B cell (primary cell): ENCODE results near the gene COG1. TPM values are rescaled to one million over a fixed set of nuclear protein-coding genes. Genes with fewer than 3 reads are reported as not detected.

ENCODE experiments used
- ATAC-seq: fragments of 200-7000 bp; cut with Tn5 transposase; one replicate; pipeline ENCODE4 v1.10.0; 2021; ENCODE audit warnings: low read depth, mild to moderate bottlenecking, moderate number of reproducible peaks, moderate library complexity
- CTCF ChIA-PET: fragments of 350-600 bp; sonication (Branson Sonifier 250); formaldehyde crosslinking; loops from one replicate; lab custom pipeline; 2021; ENCODE audit warnings: antibody characterized with exemption, inconsistent platforms; lab: Charles Lee
- POLR2A ChIA-PET: fragments of 350-600 bp; sonication (Branson Sonifier 250); formaldehyde crosslinking; loops from one replicate; lab custom pipeline; 2021; ENCODE audit warnings: antibody characterized with exemption; lab: Charles Lee
- DNase-seq: peaks from one replicate; pipeline ENCODE4 v3.0.0; 2013
- H2AFZ ChIP-seq: 2 replicates; pipeline ENCODE4 v1.6.1; 2012; ENCODE audit warnings: mild to moderate bottlenecking, low read depth, low read length; ENCODE audit not compliant: insufficient read depth, poor library complexity, severe bottlenecking
- H3K27ac ChIP-seq, 2 donors: 1 replicate in 1 of 2; 2 replicates in 1 of 2; pipeline ENCODE4 v1.5.1; 2012 to 2013; ENCODE audit warnings: low read length in 2 of 2, mild to moderate bottlenecking in 2 of 2, moderate library complexity in 1 of 2
- H3K27me3 ChIP-seq, 4 experiments: fragments of 200-600 bp in 1 of 4; sonication (generic) in 1 of 4; replicated peaks in 1 of 4; 1 replicate in 2 of 4; 2 replicates in 2 of 4; pipeline versions ENCODE4 v1.6.1 to v1.7.0; 2013 to 2016; ENCODE audit warnings: low read length in 3 of 4, mild to moderate bottlenecking in 2 of 4, mixed read lengths in 1 of 4, moderate library complexity in 1 of 4; ENCODE audit not compliant: insufficient read depth in 4 of 4, control insufficient read depth in 3 of 4; ENCODE audit errors: control extremely low read depth in 1 of 4
- H3K36me3 ChIP-seq, 2 experiments: replicated peaks in 1 of 2; 1 replicate in 1 of 2; 2 replicates in 1 of 2; pipeline versions ENCODE4 v1.6.1 to v1.7.1; 2013; ENCODE audit warnings: low read length in 1 of 2; ENCODE audit not compliant: insufficient read depth in 2 of 2, control insufficient read depth in 1 of 2; ENCODE audit errors: control extremely low read depth in 1 of 2, extremely low read depth in 1 of 2
- H3K4me1 ChIP-seq, 2 donors: fragments of 200-600 bp in 1 of 2; sonication (generic) in 1 of 2; 1 replicate in 1 of 2; 2 replicates in 1 of 2; pipeline versions ENCODE4 v1.5.1 to v1.6.1; 2013 to 2017; ENCODE audit warnings: low read length in 2 of 2; ENCODE audit not compliant: control insufficient read depth in 2 of 2, insufficient read depth in 2 of 2
- H3K4me2 ChIP-seq: replicated peaks from 2 replicates; pipeline ENCODE3; 2012; ENCODE audit warnings: mild to moderate bottlenecking, low read depth, low read length; ENCODE audit not compliant: poor library complexity, severe bottlenecking
- H3K4me3 ChIP-seq, 5 experiments: fragments of 200-600 bp in 1 of 5; sonication (generic) in 1 of 5; 1 replicate in 3 of 5; 2 replicates in 2 of 5; pipeline versions ENCODE4 v1.5.1 to v1.7.0; 2011 to 2016; ENCODE audit warnings: low read length in 4 of 5, mild to moderate bottlenecking in 4 of 5, low read depth in 2 of 5, control low read depth in 1 of 5, moderate library complexity in 1 of 5; ENCODE audit not compliant: insufficient read depth in 1 of 5; ENCODE audit errors: control extremely low read depth in 1 of 5, extremely low read depth in 1 of 5
- H3K79me2 ChIP-seq: fragments of 200-600 bp; sonication (generic); one replicate; pipeline ENCODE4 v1.6.0; 2016; ENCODE audit warnings: low read length; ENCODE audit not compliant: control insufficient read depth, insufficient read depth
- H3K9ac ChIP-seq: fragments of 200-600 bp; sonication (generic); 2 replicates; pipeline ENCODE4 v1.6.1; 2017; ENCODE audit warnings: mild to moderate bottlenecking, low read length, moderate library complexity
- H3K9me3 ChIP-seq, 3 donors: one replicate each; pipeline versions ENCODE4 v1.6.1 to v1.7.1; 2013; ENCODE audit warnings: low read length in 2 of 3; ENCODE audit not compliant: control insufficient read depth in 2 of 3, insufficient read depth in 1 of 3; ENCODE audit errors: control extremely low read depth in 1 of 3
- H4K20me1 ChIP-seq: 2 replicates; pipeline ENCODE4 v1.6.0; 2012; ENCODE audit warnings: mild to moderate bottlenecking, low read length; ENCODE audit not compliant: insufficient read depth, control insufficient read depth, poor library complexity, severe bottlenecking
- H3K27ac Mint-ChIP-seq: one replicate; pipeline ENCODE4 v1.8.0; 2021; ENCODE audit warnings: mixed read lengths
- H3K27me3 Mint-ChIP-seq: one replicate; pipeline ENCODE4 v1.8.0; 2021; ENCODE audit warnings: mixed read lengths
- H3K4me1 Mint-ChIP-seq: one replicate; pipeline ENCODE4 v1.8.0; 2021; ENCODE audit warnings: mixed read lengths
- H3K4me3 Mint-ChIP-seq: one replicate; pipeline ENCODE4 v1.8.0; 2021; ENCODE audit warnings: mixed read lengths
- H3K9me3 Mint-ChIP-seq: one replicate; pipeline ENCODE4 v1.8.0; 2022; ENCODE audit warnings: mixed read lengths; ENCODE audit not compliant: insufficient read depth
- CTCF ChIP-seq: fragments of 200-600 bp; IDR thresholded peaks from one replicate; pipeline ENCODE4 v1.8.0; 2022; ENCODE audit warnings: antibody characterized with exemption, mild to moderate bottlenecking
- EZH2 ChIP-seq: IDR thresholded peaks from 2 replicates; pipeline ENCODE4 v1.6.1; 2012; ENCODE audit warnings: borderline replicate concordance, low read depth, mild to moderate bottlenecking, moderate library complexity, low read length; ENCODE audit not compliant: insufficient read depth, poor library complexity, severe bottlenecking
- WGBS: methylation state at CpG from one replicate; pipeline ENCODE4 v1.1.5; 2013; ENCODE audit warnings: missing lambda C conversion rate; ENCODE audit not compliant: insufficient coverage; 5-methylcytosine and 5-hydroxymethylcytosine counted together
- intact Hi-C: fragments of 100-400 bp; cut with micrococcal nuclease; formaldehyde crosslinking; loops from one replicate; pipeline ENCODE4 v1.10.0; 2022
- polyA plus RNA-seq: library from polyadenylated mRNA; depleted of rRNA; stranded (reverse); fragments of >200 nt; gene quantifications from 2 replicates; pipeline ENCODE4 v1.2.3, GENCODE V29; 2012
- total RNA-seq, 2 donors: library from RNA; stranded (reverse); fragments of 120-200 nt in 1 of 2; gene quantifications; 1 replicate in 1 of 2; 2 replicates in 1 of 2; pipeline versions ENCODE4 v1.2.3 to v1.2.4, GENCODE V29; 2013 to 2022

COG1 gene
- total and polyA plus RNA-seq, 2 donors (not counting 1 experiment from before 2014, with no cell fraction given), result 39.1 to 72.8 TPM

GRCh38 chr17:73247726-73248125 lies 54.9 kb downstream of the COG1 start:
- Histone ChIP-seq H3K4me3 (no peak overlapping the region), H3K27ac (no peak overlapping the region), H3K27me3 (no peaks in the 10 kb centered on the region), H3K4me1 (no peaks in the 10 kb centered on the region), H3K9me3 (no peaks in the 10 kb centered on the region), H3K79me2 (no peaks in the 10 kb centered on the region), H2AFZ (no peak overlapping the region), H3K36me3 (peaks cover 0 to 42% of the 10 kb centered on the region in 2 experiments), H3K4me2 (no peak overlapping the region), H4K20me1 (no peaks in the 10 kb centered on the region), H3K9ac (no peak overlapping the region)
- Mint-ChIP-seq H3K27me3 (no peaks in the 10 kb centered on the region), H3K4me3 (no peak overlapping the region), H3K4me1 (no peaks in the 10 kb centered on the region), H3K9me3 (no peaks in the 10 kb centered on the region), H3K27ac (no peak overlapping the region)
- no CpG with 5 or more reads among the region's 2 CpGs for WGBS
- ATAC-seq (no peak), DNase-seq (no peak)
- CTCF ChIA-PET, result interaction anchor here (0.8 to 17.2 kb wide), 3 partner anchors 9 to 521 kb away, joined by 3 to 296 read pairs (median 3); no protein-coding TSS in a partner anchor
- intact Hi-C loops, result no loop called here
- TF ChIP-seq EZH2, result no peak
- TF ChIP-seq CTCF, result no peak
- POLR2A ChIA-PET, result no interaction called here

- intact Hi-C loops, result no loop called here
- ChIA-PET POLR2A (no interaction called here), CTCF (interaction anchor here (0.6 to 17.2 kb wide), 4 partner anchors 9 to 522 kb away, joined by 3 to 296 read pairs (median 3); no protein-coding TSS in a partner anchor)
- Histone ChIP-seq H3K4me1 (no peaks in the 10 kb centered on the region), H3K9ac (no peak overlapping the region), H3K79me2 (no peaks in the 10 kb centered on the region), H2AFZ (no peak overlapping the region), H3K27ac (no peak overlapping the region), H3K27me3 (no peaks in the 10 kb centered on the region), H4K20me1 (no peaks in the 10 kb centered on the region), H3K4me2 (no peak overlapping the region), H3K4me3 (no peak overlapping the region), H3K36me3 (peaks cover 0 to 38% of the 10 kb centered on the region in 2 experiments), H3K9me3 (no peaks in the 10 kb centered on the region)
- WGBS, result 98% methylated on average over 5 of the region's 10 CpGs
- H3K27me3 Mint-ChIP-seq, result no peaks in the 10 kb centered on the region
- H3K4me3 Mint-ChIP-seq, result no peak overlapping the region
- no peaks in the 10 kb centered on the region for H3K9me3 Mint-ChIP-seq
- H3K4me1 Mint-ChIP-seq, result no peaks in the 10 kb centered on the region
- DNase-seq, result no peak
- H3K27ac Mint-ChIP-seq, result no peak overlapping the region
- no peak for TF ChIP-seq CTCF
- no peak for ATAC-seq
Observed at GRCh38 chr17:73248532-73248931, 55.7 kb downstream of the COG1 start.
